ENCODE results near the gene DEPDC4. TPM values are rescaled to one million over a fixed set of nuclear protein-coding genes. Genes with fewer than 3 reads are reported as not detected.
"Not testable (repeated sequence)": the region's sequence is repeated elsewhere in the genome, so short reads cannot be mapped to it uniquely, and the experiment has no call there.

The DEPDC4 gene
- 2.0 and 2.1 TPM in 2 replicates for total RNA-seq

GRCh38 chr12:100266835-100267602, at the start of gene DEPDC4, which contains the start of gene SCYL2:
DEPDC4 (minus strand) TSS chr12:100267079; CDS start chr12:100267076, 3 bp downstream.
SCYL2 (plus strand) TSS chr12:100267177; CDS start chr12:100282971, 15,794 bp downstream.
- intact Hi-C loops (cut with micrococcal nuclease): loop anchor here (1.0 to 2.0 kb wide), 5 partner anchors 67 to 1764 kb away; partner anchors contain the start of genes ACTR6, BLTP3B and SLC25A3

GRCh38 chr12:100311317-100311716, 44.4 kb upstream of the DEPDC4 start:
- intact Hi-C loops (cut with micrococcal nuclease): no loop called here

GRCh38 chr12:100308138-100308537, 41.3 kb upstream of the DEPDC4 start:
- intact Hi-C loops (cut with micrococcal nuclease): not testable (repeated sequence)

- intact Hi-C loops (cut with micrococcal nuclease): not testable (repeated sequence)
These were observed 37.5 kb upstream of the DEPDC4 start for GRCh38 chr12:100304334-100304733.

- intact Hi-C loops (cut with micrococcal nuclease): no loop called here
These were observed 37.0 kb upstream of the DEPDC4 start for GRCh38 chr12:100303831-100304230.

GRCh38 chr12:100302081-100302480, 35.2 kb upstream of the DEPDC4 start:
- intact Hi-C loops (cut with micrococcal nuclease): no loop called here

GRCh38 chr12:100295764-100296555, 29.1 kb upstream of the DEPDC4 start:
- intact Hi-C loops (cut with micrococcal nuclease): no loop called here

- intact Hi-C loops (cut with micrococcal nuclease): not testable (repeated sequence)
These were observed 27.5 kb upstream of the DEPDC4 start for GRCh38 chr12:100294366-100294765.

GRCh38 chr12:100293017-100293416, 26.1 kb upstream of the DEPDC4 start:
- intact Hi-C loops (cut with micrococcal nuclease): no loop called here

- intact Hi-C loops (cut with micrococcal nuclease): no loop called here
These were observed 23.1 kb upstream of the DEPDC4 start for GRCh38 chr12:100290016-100290415.

GRCh38 chr12:100289038-100289437, 22.2 kb upstream of the DEPDC4 start:
- intact Hi-C loops (cut with micrococcal nuclease): no loop called here

GRCh38 chr12:100284556-100284955, 17.7 kb upstream of the DEPDC4 start:
- intact Hi-C loops (cut with micrococcal nuclease): not testable (repeated sequence)

GRCh38 chr12:100279607-100280244, 12.8 kb upstream of the DEPDC4 start:
- intact Hi-C loops (cut with micrococcal nuclease): no loop called here

- intact Hi-C loops (cut with micrococcal nuclease): no loop called here
These were observed 12.3 kb upstream of the DEPDC4 start for GRCh38 chr12:100279159-100279558.

GRCh38 chr12:100274291-100274690, 7.4 kb upstream of the DEPDC4 start:
- intact Hi-C loops (cut with micrococcal nuclease): no loop called here

GRCh38 chr12:100273782-100274181, 6.9 kb upstream of the DEPDC4 start:
- intact Hi-C loops (cut with micrococcal nuclease): no loop called here

- intact Hi-C loops (cut with micrococcal nuclease): no loop called here
These were observed 2.1 kb upstream of the DEPDC4 start for GRCh38 chr12:100268835-100269564.

GRCh38 chr12:100267603-100268281, 863 bp upstream of the DEPDC4 start:
- intact Hi-C loops (cut with micrococcal nuclease): loop anchor here (1.0 to 2.0 kb wide), 5 partner anchors 67 to 1765 kb away; partner anchors contain the start of genes ACTR6, BLTP3B and SLC25A3

GRCh38 chr12:100266585-100266834, 369 bp downstream of the DEPDC4 start:
- intact Hi-C loops (cut with micrococcal nuclease): loop anchor here (2.0 kb wide), 1 partner anchor 1764 kb away; no protein-coding TSS in a partner anchor

All from T-helper 2 cell treated with Interferon-gamma antibody and Interleukin-4, amounts not matched to agents 100 ng/mL and 5 ng/mL, for 36 hours (primary cell).